Stimulated activated CD4-positive, alpha-beta T cell treated with anti-CD3 and anti-CD28 coated beads, Interleukin-15, amount 100 ng/mL, for 1 hour (primary cell): ENCODE results near the gene PEX11A.

Experiments used
- DNase-seq, 2 donors: peaks; one replicate each; pipeline ENCODE4 v3.0.0-alpha.2; 2020; ENCODE audit warnings: low read depth in 1 of 2, low spot score in 1 of 2

Gene PEX11A

GRCh38 chr15:89675606-89676005 is 14.9 kb downstream of the PEX11A start:
- DNase-seq: no peak

GRCh38 chr15:89674526-89674925 is 16.0 kb downstream of the PEX11A start:
- DNase-seq: no peak

- no peak for DNase-seq
Measured at GRCh38 chr15:89673165-89673512, 17.4 kb downstream of the PEX11A start.

GRCh38 chr15:89672221-89673164 is 18.1 kb downstream of the PEX11A start:
- no peak for DNase-seq

- no peak for DNase-seq
Measured at GRCh38 chr15:89671687-89672086, 18.9 kb downstream of the PEX11A start.

- DNase-seq: no peak
Measured at GRCh38 chr15:89670971-89671560, 19.5 kb downstream of the PEX11A start.

- DNase-seq: no peak
Measured at GRCh38 chr15:89669941-89670340, 20.6 kb downstream of the PEX11A start.

- DNase-seq: no peak
Measured at GRCh38 chr15:89669309-89669865, 21.2 kb downstream of the PEX11A start.

DNA sequence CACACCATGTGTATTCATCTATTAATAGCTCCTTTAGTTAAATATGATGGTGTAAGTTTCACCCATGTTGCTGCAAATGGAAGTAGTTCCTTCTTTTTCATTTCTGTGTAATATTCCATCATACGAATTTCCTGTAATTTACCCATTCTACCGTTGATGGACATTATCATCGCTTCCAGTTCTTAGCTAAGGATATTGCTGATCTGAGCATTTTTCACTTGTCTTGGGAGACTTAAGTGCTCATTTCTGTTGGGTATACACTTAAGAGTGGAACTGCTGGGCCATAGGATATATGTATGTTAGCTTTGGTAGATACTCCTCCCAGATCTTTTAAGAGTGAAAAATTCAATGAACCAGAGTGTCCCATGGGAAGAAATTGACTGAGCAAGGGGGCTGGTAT is 22.4 kb downstream of the PEX11A start:
- DNase-seq: no peak

DNA sequence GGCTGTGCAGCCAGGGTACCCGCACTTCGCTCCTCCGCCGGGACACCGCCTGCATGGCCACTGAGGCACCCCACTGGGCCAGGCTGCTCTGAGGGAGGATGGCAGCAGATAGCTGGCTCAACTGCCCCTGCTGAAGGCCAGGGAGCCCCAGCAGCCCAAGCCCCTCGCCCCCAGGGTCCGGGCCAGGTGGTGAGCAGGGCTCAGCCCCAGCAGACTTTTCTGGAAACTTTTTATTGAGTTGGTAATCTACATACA is 22.9 kb downstream of the PEX11A start:
- no peak for DNase-seq

DNA sequence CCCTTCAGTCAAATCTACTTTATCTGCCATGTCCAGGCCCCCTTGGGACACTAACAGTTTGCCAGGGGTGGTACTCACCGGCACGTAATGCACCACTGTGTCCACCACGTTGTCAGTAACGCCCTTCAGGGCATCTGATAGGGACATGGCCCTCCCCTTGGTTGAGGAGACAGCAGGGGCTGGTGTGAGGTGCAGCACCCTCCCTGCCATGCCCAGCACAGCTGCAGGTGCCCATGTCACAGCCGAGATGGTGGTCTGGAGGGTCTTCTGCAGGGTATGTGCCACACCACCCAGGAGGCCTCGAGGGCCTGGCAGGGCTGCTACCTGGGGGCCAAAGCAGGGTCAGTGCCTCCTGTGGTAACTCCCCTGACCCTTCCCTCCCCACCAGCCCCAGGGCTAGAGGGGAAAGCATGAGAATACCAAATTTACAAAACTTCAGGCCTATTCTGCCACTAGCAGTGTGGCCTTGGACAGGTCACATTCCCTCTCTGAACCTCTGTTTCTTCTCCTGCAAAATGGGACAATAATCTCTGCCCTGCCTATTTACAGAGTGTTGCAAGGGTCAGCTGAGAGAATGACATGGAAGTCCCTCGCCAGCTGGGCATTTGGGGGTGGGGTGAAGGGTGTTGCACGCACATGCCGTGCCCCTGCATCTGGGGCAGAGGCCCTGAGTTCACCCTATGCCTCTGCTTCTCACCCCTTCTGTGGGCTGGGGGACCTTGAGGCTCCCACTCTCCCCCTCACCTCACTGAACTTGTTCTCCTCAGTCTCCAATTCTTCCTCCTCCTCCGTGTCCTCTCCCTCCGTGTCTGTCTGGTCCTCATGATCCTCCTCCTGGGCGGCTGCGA is 23.5 kb downstream of the PEX11A start:
- no peak for DNase-seq

- DNase-seq: no peak
Measured at GRCh38 chr15:89666184-89666857, 24.2 kb downstream of the PEX11A start.

DNA sequence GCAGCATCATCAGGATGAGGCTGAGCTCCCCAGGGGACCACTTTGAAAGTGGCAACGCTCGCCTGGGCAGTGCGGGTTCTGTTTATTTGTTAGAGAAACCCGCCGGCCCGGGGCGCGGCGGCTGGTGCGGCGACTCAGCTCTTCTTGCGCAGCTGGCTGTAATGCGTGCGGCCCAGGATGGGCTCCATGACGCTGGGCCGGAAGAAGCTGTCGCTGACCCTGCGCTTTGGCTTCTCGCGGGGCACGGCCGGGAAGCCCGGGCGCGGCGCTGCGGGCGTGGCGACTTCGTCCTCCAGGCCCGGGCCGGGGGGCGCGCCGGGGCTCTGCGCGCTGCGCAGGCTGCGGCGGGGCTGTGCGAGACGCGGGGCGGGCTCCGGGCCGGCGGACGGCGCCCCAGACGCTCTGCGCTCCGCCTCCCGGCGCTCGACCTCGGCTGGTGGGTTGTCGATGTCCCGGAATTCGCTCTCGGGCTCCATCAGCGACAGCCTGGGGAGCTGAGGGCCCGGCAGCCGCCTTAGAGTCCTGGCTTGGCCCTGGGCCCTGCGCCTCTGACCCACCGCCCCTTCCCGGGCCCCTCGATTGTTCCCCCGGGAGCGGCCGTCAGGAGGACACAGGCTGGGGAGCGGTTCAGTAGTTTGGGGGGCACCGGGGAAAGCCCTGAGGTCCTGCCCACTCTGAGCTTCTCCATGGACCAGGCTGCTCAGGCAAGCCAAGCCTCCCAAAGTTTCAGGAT is 24.9 kb downstream of the PEX11A start:
- no peak for DNase-seq

DNA sequence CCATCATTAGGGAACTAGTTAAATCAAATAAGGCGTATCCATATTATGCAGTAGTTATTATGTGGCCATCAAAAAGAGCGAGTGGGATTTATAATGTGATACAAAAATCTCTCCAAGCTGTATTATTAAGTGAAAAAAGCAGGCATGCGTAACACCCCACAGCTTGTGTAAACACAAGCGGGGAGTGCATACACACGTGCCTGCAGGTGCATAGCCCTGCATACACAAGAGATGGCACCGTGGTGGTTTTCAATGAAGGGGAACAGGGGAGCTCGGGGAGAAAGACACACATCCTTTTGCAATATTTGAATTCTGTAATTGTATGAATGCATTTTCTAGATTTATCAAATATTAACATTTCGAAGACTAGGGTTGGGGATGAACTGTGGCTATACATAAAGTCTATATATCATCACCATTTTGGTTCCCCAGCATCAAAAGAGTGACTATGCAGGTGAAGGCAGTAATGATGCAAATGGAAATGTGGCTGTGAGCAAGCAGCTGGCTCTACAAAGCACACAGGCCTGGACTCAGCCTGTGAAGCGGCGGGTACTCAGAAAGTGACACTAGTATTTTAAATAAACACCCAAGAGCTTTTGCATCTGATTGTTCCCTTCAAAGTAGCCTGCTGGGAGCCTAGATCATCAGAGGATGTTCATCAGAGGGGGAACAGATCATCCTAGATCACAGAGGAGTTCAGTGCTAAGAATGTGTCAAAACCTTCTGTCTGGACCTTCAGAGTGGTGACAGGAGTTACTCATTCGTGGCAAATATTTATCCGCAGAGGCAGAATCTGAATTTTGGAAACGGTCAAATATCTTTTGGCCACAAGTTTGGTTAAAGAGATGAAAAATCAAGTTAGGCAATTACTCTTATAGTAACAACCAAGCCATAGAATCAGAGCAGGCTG is 25.9 kb downstream of the PEX11A start:
- DNase-seq: no peak

GRCh38 chr15:89662893-89663626 is 27.5 kb downstream of the PEX11A start:
- no peak for DNase-seq

- DNase-seq: no peak
Measured at GRCh38 chr15:89660556-89660955, 30.0 kb downstream of the PEX11A start.

GRCh38 chr15:89659295-89659694 is 31.3 kb downstream of the PEX11A start:
- no peak for DNase-seq

DNA sequence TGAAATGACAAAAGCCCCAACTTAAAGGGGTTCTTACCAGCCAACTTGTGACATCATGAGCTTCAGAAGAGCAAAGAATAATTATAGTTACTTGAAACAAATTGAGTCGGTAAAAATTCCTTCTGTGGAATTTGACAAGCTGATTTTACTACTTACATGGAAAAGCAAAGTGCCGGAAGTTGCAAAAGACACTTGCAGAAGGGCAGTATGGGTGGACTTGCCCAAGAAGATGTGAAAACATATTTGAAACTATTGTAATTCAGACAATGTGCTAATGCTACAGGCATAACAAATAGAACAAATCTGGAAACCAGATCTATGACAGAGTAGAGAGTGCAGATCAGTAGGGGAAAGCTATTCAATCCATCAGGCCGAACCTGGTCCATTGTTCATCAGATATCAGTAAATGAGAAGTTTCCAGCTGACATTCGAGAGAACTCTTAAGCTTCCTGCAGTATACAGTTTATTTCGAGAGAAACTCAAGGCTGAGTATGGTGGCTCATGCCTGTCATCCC is 32.8 kb downstream of the PEX11A start:
- no peak for DNase-seq
